GM10266 (cell line): ENCODE data around the gene SMIM5.

Source experiments
- DNase-seq: peaks from one replicate; pipeline ENCODE4 v3.0.0; 2012; ENCODE audit errors: extremely low spot score
- TF ChIP-seq, protein P1 (sequence below): IDR thresholded peaks from 2 replicates; pipeline ENCODE4 v1.5.1; 2012; ENCODE audit warnings: mild to moderate bottlenecking, low read depth; ENCODE audit not compliant: control insufficient read depth, insufficient read depth; ENCODE audit errors: missing control alignments

SMIM5 gene

DNA sequence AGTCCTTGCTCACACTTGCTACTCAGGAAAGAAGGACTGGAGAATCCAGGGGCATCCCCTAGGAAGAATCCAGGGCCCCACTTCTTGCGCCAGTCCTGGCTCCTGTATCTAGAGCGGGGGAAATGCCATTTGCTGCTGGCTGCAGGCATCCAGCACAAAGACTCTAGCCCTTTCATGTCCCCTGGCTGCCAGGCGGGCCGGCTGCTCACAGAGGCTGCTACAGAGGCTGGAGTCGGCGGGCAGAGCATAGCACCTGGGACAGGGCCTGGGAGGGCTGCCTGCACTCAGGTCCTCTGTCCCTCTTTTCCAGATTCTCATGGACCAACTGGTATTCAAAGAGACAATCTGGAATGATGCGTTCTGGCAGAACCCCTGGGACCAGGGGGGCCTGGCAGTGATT lies 13.8 kb downstream of the SMIM5 start:
- DNase-seq: no peak
- TF ChIP-seq, protein P1, sequence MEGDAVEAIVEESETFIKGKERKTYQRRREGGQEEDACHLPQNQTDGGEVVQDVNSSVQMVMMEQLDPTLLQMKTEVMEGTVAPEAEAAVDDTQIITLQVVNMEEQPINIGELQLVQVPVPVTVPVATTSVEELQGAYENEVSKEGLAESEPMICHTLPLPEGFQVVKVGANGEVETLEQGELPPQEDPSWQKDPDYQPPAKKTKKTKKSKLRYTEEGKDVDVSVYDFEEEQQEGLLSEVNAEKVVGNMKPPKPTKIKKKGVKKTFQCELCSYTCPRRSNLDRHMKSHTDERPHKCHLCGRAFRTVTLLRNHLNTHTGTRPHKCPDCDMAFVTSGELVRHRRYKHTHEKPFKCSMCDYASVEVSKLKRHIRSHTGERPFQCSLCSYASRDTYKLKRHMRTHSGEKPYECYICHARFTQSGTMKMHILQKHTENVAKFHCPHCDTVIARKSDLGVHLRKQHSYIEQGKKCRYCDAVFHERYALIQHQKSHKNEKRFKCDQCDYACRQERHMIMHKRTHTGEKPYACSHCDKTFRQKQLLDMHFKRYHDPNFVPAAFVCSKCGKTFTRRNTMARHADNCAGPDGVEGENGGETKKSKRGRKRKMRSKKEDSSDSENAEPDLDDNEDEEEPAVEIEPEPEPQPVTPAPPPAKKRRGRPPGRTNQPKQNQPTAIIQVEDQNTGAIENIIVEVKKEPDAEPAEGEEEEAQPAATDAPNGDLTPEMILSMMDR: no peak

DNA sequence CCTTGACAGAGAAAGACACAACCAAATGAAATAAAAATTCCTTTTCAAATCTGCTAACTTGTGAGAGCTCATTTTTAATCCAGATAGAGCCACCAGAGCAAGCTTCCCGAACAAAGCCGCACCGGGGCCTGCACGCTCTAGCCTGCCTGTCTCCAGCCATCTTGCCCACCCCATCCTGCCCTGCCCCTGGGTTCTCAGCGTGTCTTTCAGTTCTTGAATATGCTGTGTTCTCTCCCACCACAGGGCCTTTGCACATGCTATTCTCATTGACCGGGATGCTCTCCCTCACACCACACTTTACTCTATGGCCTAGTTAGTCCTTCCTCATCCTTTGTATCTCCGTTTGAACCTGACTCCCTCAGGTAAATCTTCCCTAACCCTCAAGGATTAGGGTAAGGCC lies 14.7 kb downstream of the SMIM5 start:
- TF ChIP-seq, protein P1: no peak
- no peak for DNase-seq

DNA sequence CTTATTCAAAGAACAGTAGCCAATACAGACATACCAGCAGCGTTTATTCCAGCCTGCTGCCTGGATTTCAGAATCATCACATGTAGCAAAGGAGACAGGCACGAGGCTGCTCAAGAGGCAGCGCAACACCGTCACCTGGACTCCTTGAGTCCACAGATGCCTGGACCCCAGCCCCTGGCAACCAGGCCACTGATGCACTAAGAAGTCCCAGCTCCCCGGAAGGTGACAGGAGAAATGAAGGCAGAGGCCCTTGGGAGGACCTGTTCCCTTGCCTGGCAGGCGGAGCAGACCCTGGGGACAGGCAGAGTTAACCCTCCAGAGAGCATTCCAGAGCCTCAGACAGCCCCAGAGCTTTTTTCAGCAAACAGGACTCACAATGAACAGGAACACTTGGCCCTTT lies 16.5 kb downstream of the SMIM5 start:
- TF ChIP-seq, protein P1: no peak
- DNase-seq: no peak

DNA sequence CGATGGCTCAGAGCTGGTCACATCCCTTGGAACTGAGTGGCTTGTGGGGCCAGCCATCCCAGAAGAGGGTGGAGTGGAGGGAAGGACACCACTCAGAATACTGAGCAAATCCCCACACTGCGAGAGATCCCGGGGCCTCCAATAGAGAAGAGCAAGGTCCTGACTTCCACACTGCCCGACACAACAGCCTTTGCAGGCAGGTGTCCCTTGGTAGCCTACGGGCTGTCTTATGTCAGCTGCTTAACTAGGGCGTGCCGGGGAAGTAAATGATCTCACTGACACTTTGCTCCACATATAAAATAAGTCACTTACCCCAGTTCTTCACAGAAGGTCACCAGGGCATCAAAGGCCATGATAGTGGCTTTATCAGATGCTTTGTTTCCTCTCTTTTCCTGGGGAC lies 17.6 kb downstream of the SMIM5 start:
- no peak for DNase-seq

DNA sequence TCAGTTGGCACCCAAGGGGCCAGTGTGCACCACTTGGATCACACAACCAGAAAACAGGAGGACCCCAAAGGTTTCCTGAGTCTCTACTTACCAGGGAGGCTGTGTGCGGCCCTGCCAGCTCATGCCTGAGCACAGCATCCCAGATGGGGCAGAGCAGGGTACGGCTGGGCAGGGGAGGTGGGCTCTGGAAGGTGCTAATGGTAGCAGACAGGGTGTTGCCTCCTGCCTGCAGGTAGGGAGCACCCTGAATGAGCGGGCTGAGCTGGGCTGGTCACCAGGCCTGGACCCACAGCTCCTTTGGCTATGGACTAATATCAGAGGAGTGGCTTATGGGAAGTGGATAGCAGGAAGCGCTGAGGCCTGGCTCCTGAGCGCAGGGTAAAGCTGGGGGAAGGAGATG lies 19.1 kb downstream of the SMIM5 start:
- no peak for DNase-seq
- TF ChIP-seq, protein P1: no peak

More for the DNA sequence above, 17.6 kb downstream of the SMIM5 start:
- TF ChIP-seq, protein P1: no peak

DNA sequence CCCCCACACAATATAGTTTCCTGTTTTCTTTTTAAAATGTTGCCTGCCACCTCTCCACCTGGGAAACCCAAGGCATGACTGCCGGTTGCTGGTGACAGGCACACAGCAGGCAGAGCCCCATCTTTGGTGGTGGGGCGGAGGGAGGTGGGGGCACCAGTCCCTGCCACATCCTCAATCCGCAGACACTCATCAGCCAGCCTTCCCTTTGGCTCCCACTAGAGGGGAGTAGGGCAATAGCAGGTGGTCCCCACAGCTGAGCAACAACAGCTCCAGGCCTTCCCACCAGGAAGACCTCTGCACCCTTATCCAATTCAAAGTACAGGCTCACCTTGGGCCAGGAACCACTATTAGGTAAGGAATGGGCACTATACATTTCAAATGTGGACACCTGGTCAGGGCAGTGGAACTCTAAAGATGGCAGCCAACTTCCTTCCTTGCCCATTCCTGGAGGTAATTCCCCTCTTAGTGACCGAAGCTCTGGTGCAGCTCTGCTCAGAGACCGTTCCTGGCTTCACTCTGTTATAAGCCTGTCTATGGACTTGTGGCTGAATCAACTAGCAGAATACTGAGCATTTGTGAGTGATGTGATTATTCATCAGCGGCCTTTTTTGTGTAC lies 19.8 kb downstream of the SMIM5 start:
- TF ChIP-seq, protein P1: peak; percentile 56
- no peak for DNase-seq

DNA sequence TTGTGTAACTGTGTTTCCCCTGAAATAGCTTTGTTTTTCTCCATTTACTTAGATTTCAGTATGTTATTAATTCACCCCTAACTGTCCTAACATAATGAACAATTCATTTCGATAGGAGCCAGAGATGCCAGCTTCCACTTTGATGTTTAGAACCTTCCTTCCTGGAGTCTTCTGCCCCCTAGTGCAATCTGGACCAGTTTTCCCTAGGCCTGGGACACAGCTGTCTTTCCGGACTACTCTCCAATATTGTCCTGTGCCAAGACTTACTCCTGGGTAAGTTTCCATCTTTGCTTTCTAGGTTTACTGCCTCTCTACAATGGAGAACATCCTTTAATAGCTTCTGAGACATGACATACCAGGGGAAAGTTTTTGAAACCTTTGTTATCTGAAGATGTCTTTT lies 20.9 kb downstream of the SMIM5 start:
- TF ChIP-seq, protein P1: no peak
- DNase-seq: no peak
